ENCODE data around the gene CCNQ.

- TF ChIP-seq FOXM1 (IDR thresholded peaks at IDR 0.05; ENCODE audit: borderline replicate concordance, low read depth) (no peak), EP300 (IDR thresholded peaks at IDR 0.05; ENCODE audit: borderline replicate concordance) (no peak), TEAD4 (IDR thresholded peaks at IDR 0.05) (no peak), RAD21 (IDR thresholded peaks at IDR 0.05; ENCODE audit: low read depth) (no peak), CREB1 (IDR thresholded peaks at IDR 0.05; ENCODE audit: low read depth) (no peak), REST (IDR thresholded peaks at IDR 0.05; ENCODE audit: low read depth) (no peak), CEBPB (IDR thresholded peaks at IDR 0.05) (no peak), ZBTB7A (IDR thresholded peaks at IDR 0.05; ENCODE audit: low read depth) (no peak), YY1 (IDR thresholded peaks at IDR 0.05; ENCODE audit: low read depth) (no peak), MAX (IDR thresholded peaks at IDR 0.05) (no peak), TAF1 (IDR thresholded peaks at IDR 0.05; ENCODE audit: low read depth) (no peak)
Observed at GRCh38 chrX:153642051-153642654, 43.2 kb upstream of the CCNQ start.

Measured in Ishikawa (cell line).